ENCODE results near the gene ARHGEF33.

ARHGEF33 gene

DNA sequence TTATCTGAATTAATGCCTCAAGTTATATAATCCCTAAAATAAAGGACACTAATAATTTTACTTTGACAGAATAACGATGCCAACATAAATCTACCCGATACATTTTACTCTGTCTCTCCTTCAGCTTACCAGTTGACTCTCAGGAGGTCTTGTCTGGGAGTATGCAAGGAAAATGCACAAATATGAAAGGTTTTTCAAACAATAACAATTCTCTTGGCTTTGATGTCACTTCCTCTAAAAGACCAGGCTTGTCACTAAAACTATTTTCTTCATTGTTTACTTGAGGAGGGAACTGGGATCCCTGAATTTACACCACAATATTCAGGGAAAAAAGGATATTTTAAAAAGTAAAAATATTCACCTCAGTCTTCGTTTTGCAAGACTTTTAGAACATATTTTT lies 134.0 kb downstream of the ARHGEF33 start:
- DNase-seq: no peak

DNA sequence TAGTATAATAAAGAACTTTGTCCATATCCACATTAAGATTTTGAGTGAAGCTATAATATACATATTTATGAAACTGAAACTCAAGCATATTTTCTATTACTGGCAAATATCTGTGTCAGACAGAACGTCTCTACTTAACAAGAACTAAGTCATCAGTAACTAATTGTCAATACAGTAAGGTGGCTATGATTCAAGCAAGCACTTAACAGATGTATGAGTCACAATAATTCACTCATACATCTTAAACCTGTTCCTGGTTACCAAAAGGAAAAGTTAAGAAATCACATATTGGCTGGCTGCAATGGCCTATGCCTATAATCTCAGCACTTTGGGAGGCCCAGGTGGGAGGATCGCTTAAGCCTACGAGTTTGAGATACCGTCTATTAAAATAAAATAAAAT lies 135.2 kb downstream of the ARHGEF33 start:
- no peak for DNase-seq
